Heart right ventricle (tissue), 16 donors: Measurements from ENCODE around the gene SLC28A1. TPM values are rescaled to one million over a fixed set of nuclear protein-coding genes. Genes with fewer than 3 reads are reported as not detected.

Experiments used
- ATAC-seq, 8 donors: fragments of 200-7000 bp; cut with Tn5 transposase; one replicate each; pipeline ENCODE4 v1.9.1; 2020; ENCODE audit warnings: mild to moderate bottlenecking in 8 of 8, moderate library complexity in 8 of 8, moderate number of reproducible peaks in 1 of 8
- DNase-seq, 2 donors: peaks; one replicate each; pipeline ENCODE4 v3.0.0-alpha.2; 2020
- H3K27ac ChIP-seq, 10 donors: fragments of 200-600 bp; sonication (generic) in 2 of 10; one replicate each; pipeline versions ENCODE4 v1.5.0 to v1.8.0; 2020 to 2022; ENCODE audit warnings: mild to moderate bottlenecking in 3 of 10
- H3K27me3 ChIP-seq, 7 donors: fragments of 200-600 bp; one replicate each; pipeline ENCODE4 v1.8.0; 2021 to 2022; ENCODE audit warnings: mild to moderate bottlenecking in 2 of 7
- H3K36me3 ChIP-seq, 9 donors: fragments of 200-600 bp; sonication (generic) in 1 of 9; one replicate each; pipeline versions ENCODE4 v1.5.0 to v1.8.0; 2020 to 2022; ENCODE audit warnings: mild to moderate bottlenecking in 2 of 9
- H3K4me1 ChIP-seq, 9 donors: fragments of 200-600 bp; sonication (generic) in 1 of 9; one replicate each; pipeline versions ENCODE4 v1.5.0 to v1.8.0; 2020 to 2022; ENCODE audit warnings: mild to moderate bottlenecking in 4 of 9
- H3K4me3 ChIP-seq, 10 donors: fragments of 200-600 bp; sonication (generic) in 2 of 10; one replicate each; pipeline versions ENCODE4 v1.5.0 to v1.8.0; 2020 to 2022; ENCODE audit warnings: mild to moderate bottlenecking in 7 of 10, moderate library complexity in 2 of 10
- H3K9me3 ChIP-seq, 11 donors: fragments of 200-600 bp in 10 of 11; sonication (generic) in 2 of 11; one replicate each; pipeline versions ENCODE4 v1.5.0 to v1.8.0; 2013 to 2022; ENCODE audit warnings: mild to moderate bottlenecking in 2 of 11, control low read depth in 1 of 11, moderate library complexity in 1 of 11
- WGBS, 2 donors: extraction: QIAGEN DNeasy Blood & Tissue Kit; methylation state at CpG; one replicate each; pipeline ENCODE4 v1.1.7; 2013; ENCODE audit warnings: inconsistent platforms in 1 of 2; 5-methylcytosine and 5-hydroxymethylcytosine counted together
- intact Hi-C, 10 donors: fragments of 100-400 bp; cut with DNase I; formaldehyde crosslinking; loops; one replicate each; pipeline versions ENCODE4 v1.11.1 to v1.14.2; 2022
- polyA plus RNA-seq, 2 donors: library from polyadenylated mRNA; stranded (reverse); fragments of 200-250 nt; gene quantifications; one replicate each; pipeline ENCODE4 v1.2.3, GENCODE V29; 2013
- total RNA-seq, 10 donors: library from RNA; stranded (reverse); fragmentation: NEBNext Ultra II Directional in 3 of 10; extraction: Animal tissue kit (Norgen Biotek cat#: 25700) in 3 of 10; gene quantifications; one replicate each; pipeline versions ENCODE4 v1.2.1 to v1.2.4, GENCODE V29; 2021 to 2023
- TF ChIP-seq, protein P1 (sequence below), 9 donors: fragments of 200-600 bp; sonication (generic) in 2 of 9; IDR thresholded peaks; one replicate each; pipeline versions ENCODE4 v1.5.0 to v1.8.0; 2021 to 2022; ENCODE audit warnings: antibody characterized with exemption in 9 of 9, mild to moderate bottlenecking in 5 of 9, moderate library complexity in 1 of 9
- donor health status: Arrhythmogenic right ventricular cardiomyopathy.
- donor health status: ischemic (EF 13 %, LVEDD 7.1; RV severe dilation, severe dysfunction).
- donor health status: healthy with polysubstance abuse.
- donor health status: DM: no; HTN: yes; CAD: no.
- donor health status: DM: no; HTN: no; CAD: no.
- donor health status: ischemic (EF 25% LVEDD 6.9; RV normal size, moderate dysfunction).
- donor health status: ischemic (EF 25% LVEDD 5.7; RV mildly dilated, moderate dysfunction).
- donor health status: healthy.
- donor health status: DM: yes; HTN: yes; CAD: no.
- donor health status: Ischemic cardiomyopathy.
- donor health status: ischemic (EF 35%, LVEDD 5.7; RV mildly dilated, moderate dysfunction).
- donor health status: nonischemic (EF 11% LVEDD 7.7; RV severe dilation, severe dysfunction).
- donor health status: DM: yes; HTN: yes; CAD: no.
- donor health status: PGD.
- donor health status: ischemic (EF 29% LVEDD 5.4; RV normal size, mild dysfunction).
- donor health status: nonischemic (EF 23%, LVEDD 6.1; RV moderate dilation, normal function).

SLC28A1 gene
- total and polyA plus RNA-seq, 12 donors = 0.07 to 2.2 (median 1.5) TPM

DNA sequence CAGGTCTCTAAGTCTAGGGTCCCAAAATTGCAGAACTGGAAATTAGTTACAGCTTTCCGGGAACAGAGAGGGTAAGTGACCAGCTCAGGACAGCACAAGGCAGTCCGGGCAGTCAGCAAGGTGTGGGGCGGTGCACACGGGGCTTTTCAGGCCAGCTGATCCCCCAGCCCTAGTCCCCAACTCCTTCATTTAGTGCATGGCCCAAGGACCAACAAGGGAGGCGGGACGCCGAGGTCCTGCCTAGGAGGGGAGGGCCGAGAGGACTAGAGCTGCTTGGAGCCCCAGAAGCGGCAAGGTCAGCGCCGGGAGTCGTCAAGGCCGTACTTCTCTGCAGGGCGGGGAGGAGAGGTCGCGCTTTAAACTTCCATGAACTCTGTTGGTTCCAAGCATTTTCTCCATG is 95.2 kb downstream of the SLC28A1 start:
- Histone ChIP-seq H3K36me3 (no peaks in the 10 kb centered on the region), H3K27ac (peak overlapping the region in 9 of 10 donors; percentile 1 to 98 (median 96)), H3K9me3 (no peaks in the 10 kb centered on the region), H3K4me1 (peaks cover 3 to 46% (median 35%) of the 10 kb centered on the region in 9 donors), H3K27me3 (no peaks in the 10 kb centered on the region), H3K4me3 (peak overlapping the region in 9 of 10 donors; percentile 62 to 96 (median 82))
- DNase-seq (peak in 1 of 2 donors; percentile 49), ATAC-seq (no peak)
- TF ChIP-seq, protein P1, sequence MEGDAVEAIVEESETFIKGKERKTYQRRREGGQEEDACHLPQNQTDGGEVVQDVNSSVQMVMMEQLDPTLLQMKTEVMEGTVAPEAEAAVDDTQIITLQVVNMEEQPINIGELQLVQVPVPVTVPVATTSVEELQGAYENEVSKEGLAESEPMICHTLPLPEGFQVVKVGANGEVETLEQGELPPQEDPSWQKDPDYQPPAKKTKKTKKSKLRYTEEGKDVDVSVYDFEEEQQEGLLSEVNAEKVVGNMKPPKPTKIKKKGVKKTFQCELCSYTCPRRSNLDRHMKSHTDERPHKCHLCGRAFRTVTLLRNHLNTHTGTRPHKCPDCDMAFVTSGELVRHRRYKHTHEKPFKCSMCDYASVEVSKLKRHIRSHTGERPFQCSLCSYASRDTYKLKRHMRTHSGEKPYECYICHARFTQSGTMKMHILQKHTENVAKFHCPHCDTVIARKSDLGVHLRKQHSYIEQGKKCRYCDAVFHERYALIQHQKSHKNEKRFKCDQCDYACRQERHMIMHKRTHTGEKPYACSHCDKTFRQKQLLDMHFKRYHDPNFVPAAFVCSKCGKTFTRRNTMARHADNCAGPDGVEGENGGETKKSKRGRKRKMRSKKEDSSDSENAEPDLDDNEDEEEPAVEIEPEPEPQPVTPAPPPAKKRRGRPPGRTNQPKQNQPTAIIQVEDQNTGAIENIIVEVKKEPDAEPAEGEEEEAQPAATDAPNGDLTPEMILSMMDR (IDR thresholded peaks at IDR 0.05) = no peak
- intact Hi-C loops = loop anchor here in 9 of 10 donors (5.0 to 10.0 kb wide), 5 partner anchors 48 to 65 kb away; no protein-coding TSS in a partner anchor
- 29 to 30% methylated on average over 16 of the region's 16 CpGs for WGBS, 2 donors

DNA sequence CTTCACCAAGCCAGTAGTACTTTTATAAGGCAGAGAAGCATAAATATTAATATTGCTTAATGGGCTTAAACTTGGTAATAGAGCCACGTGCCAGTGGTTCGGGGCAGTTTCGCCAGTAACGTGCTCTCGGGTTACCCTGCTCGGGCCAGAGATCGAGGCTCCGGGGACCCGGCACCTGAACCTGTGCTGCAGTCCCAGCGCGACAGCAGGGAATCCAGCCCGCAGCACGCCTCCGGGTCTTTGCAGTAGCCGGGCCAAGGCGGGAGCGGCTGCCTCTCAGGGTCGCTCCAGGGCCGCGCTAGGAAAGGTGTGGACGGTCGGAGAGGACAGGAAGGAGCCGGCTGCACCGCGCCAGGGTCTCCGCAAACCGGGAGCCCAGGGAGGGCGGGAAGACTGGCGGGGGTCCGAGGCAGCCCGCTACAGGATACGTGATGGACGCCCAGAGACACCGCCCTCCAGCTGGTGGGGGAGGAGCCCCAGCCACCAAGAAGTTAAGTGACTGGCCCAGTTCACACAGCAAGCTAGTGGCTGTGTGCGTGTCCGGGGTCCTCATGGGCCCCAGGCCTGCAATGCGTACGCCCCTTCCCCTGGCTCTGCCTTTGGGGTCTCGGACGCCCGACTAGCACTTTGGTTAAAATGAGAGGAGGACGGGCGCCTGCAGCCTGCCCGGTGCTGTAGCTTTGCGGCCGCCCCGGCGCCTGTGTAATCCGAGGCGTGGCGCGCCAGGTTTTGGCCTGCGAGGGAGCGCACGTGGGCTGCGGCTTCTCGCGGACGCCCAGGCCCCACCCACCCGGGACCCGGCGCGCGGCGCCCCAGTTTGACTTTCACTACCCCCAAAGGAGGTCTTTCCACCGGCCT is 96.0 kb downstream of the SLC28A1 start:
- WGBS, 2 donors = 0% methylated on average over 65 to 66 of the region's 66 CpGs
- ATAC-seq (peak; percentile 71 to 90 (median 81)), DNase-seq (peak; percentile 83 to 87)
- Histone ChIP-seq H3K36me3 (no peaks in the 10 kb centered on the region), H3K27ac (peak overlapping the region; percentile 91 to 98 (median 96)), H3K4me3 (peak overlapping the region; percentile 62 to 96 (median 85)), H3K4me1 (peaks cover 6 to 54% (median 39%) of the 10 kb centered on the region in 9 donors), H3K27me3 (no peaks in the 10 kb centered on the region), H3K9me3 (no peaks in the 10 kb centered on the region)
- intact Hi-C loops = loop anchor here in 8 of 10 donors (5.0 to 10.0 kb wide), 4 partner anchors 47 to 64 kb away; no protein-coding TSS in a partner anchor
- TF ChIP-seq, protein P1 (IDR thresholded peaks at IDR 0.05) = peak in 2 of 9 donors; percentile 8 to 20

GRCh38 chr15:84981054-84981710 is 96.7 kb downstream of the SLC28A1 start:
- H3K36me3 ChIP-seq = no peaks in the 10 kb centered on the region
- intact Hi-C loops = loop anchor here in 8 of 10 donors (5.0 to 10.0 kb wide), 4 partner anchors 46 to 64 kb away; no protein-coding TSS in a partner anchor
- DNase-seq (peak; percentile 94 to 97), ATAC-seq (peak; percentile 88 to 96 (median 92))
- WGBS, 2 donors = 0 to 1% methylated on average over 66 to 75 of the region's 75 CpGs
- peak overlapping the region; percentile 91 to 98 (median 96) for H3K27ac ChIP-seq
- no peaks in the 10 kb centered on the region for H3K27me3 ChIP-seq
- H3K4me1 ChIP-seq = peaks cover 6 to 54% (median 39%) of the 10 kb centered on the region in 9 donors
- no peaks in the 10 kb centered on the region for H3K9me3 ChIP-seq
- TF ChIP-seq, protein P1 (IDR thresholded peaks at IDR 0.05) = peak in 5 of 9 donors; percentile 30 to 48 (median 42)
- peak overlapping the region; percentile 62 to 96 (median 85) for H3K4me3 ChIP-seq
